ENCODE measurements around the gene MUC6.

- no peak for TF ChIP-seq EZH2 (IDR thresholded peaks at IDR 0.05; ENCODE audit: insufficient read depth, poor library complexity, severe bottlenecking)
- TF ChIP-seq EZH2phosphoT487 (IDR thresholded peaks at IDR 0.05; ENCODE audit: insufficient read depth, low read depth): no peak
Observed at GRCh38 chr11:991711-992307, 44.7 kb downstream of the MUC6 start.

All from GM23248 (cell line).